ENCODE data around the gene RBM6. TPM values are rescaled to one million over a fixed set of nuclear protein-coding genes. Genes with fewer than 3 reads are reported as not detected.

RBM6 gene
- total and polyA plus RNA-seq, 9 of the 15 experiments (the other 6 are each of a cell fraction or from before 2014, with no cell fraction given), result 19.9 to 82.2 (median 57.8) TPM

DNA sequence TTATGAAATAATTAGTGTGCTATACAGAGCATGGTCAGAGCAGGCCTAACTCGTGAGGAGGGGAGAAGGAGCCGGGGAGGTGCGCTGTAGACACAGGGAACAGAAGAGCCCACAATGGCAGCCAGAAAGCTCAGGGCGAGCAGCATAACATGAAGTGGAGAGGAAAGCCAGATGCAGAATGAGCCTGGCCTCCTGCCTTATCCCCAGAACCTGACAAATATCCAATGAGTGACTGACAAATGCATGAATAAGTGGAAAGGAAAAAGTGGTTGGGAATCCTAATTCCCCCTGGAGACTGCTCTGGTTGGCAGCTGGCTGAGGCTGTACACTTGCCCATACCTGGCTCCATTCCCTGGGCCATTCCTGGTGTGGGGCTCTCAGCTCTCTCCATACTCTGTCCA is 27.1 kb upstream of the RBM6 start (continued):
- TF ChIP-seq, protein P1, sequence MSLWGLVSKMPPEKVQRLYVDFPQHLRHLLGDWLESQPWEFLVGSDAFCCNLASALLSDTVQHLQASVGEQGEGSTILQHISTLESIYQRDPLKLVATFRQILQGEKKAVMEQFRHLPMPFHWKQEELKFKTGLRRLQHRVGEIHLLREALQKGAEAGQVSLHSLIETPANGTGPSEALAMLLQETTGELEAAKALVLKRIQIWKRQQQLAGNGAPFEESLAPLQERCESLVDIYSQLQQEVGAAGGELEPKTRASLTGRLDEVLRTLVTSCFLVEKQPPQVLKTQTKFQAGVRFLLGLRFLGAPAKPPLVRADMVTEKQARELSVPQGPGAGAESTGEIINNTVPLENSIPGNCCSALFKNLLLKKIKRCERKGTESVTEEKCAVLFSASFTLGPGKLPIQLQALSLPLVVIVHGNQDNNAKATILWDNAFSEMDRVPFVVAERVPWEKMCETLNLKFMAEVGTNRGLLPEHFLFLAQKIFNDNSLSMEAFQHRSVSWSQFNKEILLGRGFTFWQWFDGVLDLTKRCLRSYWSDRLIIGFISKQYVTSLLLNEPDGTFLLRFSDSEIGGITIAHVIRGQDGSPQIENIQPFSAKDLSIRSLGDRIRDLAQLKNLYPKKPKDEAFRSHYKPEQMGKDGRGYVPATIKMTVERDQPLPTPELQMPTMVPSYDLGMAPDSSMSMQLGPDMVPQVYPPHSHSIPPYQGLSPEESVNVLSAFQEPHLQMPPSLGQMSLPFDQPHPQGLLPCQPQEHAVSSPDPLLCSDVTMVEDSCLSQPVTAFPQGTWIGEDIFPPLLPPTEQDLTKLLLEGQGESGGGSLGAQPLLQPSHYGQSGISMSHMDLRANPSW (CRISPR knock-in tag; IDR thresholded peaks at IDR 0.05), result no peak
- TF ChIP-seq, protein P2, sequence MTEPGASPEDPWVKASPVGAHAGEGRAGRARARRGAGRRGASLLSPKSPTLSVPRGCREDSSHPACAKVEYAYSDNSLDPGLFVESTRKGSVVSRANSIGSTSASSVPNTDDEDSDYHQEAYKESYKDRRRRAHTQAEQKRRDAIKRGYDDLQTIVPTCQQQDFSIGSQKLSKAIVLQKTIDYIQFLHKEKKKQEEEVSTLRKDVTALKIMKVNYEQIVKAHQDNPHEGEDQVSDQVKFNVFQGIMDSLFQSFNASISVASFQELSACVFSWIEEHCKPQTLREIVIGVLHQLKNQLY (CRISPR knock-in tag; conservative IDR thresholded peaks at IDR 0.05), result no peak

DNA sequence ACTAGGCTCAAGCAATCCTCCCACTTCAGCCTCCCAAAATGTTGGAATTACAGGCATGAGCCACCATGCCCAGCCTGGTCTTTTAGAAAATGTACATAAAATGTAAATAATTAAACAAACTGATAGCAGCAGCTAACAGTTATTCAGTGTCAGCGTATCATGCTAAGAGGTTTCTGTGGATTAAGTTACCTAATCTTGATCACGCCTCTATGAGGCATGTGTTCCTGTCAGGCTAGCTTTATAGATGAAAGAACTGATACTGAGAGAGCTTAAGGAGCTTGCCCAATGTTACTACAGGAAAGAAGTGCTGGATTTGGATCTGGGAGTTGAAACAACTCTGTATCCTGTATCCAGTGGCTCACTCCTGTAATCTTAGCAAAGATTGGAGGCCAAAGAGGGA is 25.0 kb upstream of the RBM6 start:
- ATAC-seq, result no peak
- H3K9ac ChIP-seq (ENCODE audit: insufficient read depth in 1 of 2, low read depth in 2 of 2, low read length in 2 of 2), result peak overlapping the region in 1 of 2 experiments; percentile 52; a peak in 1 of 4 replicates
- H3K9me3 ChIP-seq (replicated peaks; ENCODE audit: control insufficient read depth, insufficient read depth, low read depth, low read length), result no peaks in the 10 kb centered on the region
- no peaks in the 10 kb centered on the region for H3K9me1 ChIP-seq (ENCODE audit: control insufficient read depth, insufficient read depth, low read length)
- TF ChIP-seq, protein P3, sequence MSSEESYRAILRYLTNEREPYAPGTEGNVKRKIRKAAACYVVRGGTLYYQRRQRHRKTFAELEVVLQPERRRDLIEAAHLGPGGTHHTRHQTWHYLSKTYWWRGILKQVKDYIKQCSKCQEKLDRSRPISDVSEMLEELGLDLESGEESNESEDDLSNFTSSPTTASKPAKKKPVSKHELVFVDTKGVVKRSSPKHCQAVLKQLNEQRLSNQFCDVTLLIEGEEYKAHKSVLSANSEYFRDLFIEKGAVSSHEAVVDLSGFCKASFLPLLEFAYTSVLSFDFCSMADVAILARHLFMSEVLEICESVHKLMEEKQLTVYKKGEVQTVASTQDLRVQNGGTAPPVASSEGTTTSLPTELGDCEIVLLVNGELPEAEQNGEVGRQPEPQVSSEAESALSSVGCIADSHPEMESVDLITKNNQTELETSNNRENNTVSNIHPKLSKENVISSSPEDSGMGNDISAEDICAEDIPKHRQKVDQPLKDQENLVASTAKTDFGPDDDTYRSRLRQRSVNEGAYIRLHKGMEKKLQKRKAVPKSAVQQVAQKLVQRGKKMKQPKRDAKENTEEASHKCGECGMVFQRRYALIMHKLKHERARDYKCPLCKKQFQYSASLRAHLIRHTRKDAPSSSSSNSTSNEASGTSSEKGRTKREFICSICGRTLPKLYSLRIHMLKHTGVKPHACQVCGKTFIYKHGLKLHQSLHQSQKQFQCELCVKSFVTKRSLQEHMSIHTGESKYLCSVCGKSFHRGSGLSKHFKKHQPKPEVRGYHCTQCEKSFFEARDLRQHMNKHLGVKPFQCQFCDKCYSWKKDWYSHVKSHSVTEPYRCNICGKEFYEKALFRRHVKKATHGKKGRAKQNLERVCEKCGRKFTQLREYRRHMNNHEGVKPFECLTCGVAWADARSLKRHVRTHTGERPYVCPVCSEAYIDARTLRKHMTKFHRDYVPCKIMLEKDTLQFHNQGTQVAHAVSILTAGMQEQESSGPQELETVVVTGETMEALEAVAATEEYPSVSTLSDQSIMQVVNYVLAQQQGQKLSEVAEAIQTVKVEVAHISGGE (CRISPR knock-in tag; IDR thresholded peaks at IDR 0.05), result no peak
- TF ChIP-seq, protein P4, sequence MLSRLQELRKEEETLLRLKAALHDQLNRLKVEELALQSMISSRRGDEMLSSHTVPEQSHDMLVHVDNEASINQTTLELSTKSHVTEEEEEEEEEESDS (CRISPR knock-in tag; IDR thresholded peaks at IDR 0.05), result no peak
- TF ChIP-seq HDAC2 (IDR thresholded peaks at IDR 0.05) (no peak), ZNF766 (CRISPR knock-in tag; conservative IDR thresholded peaks at IDR 0.05) (peak; percentile 96), ETV1 (tag; conservative IDR thresholded peaks at IDR 0.05; ENCODE audit: low read depth) (no peak), SNRNP70 (optimal IDR thresholded peaks at IDR 0.05; ENCODE audit: low read depth, low read length) (no peak), EWSR1 (IDR thresholded peaks at IDR 0.05; ENCODE audit: borderline replicate concordance, low read depth, partially characterized antibody) (no peak)
- TF ChIP-seq, protein P5, sequence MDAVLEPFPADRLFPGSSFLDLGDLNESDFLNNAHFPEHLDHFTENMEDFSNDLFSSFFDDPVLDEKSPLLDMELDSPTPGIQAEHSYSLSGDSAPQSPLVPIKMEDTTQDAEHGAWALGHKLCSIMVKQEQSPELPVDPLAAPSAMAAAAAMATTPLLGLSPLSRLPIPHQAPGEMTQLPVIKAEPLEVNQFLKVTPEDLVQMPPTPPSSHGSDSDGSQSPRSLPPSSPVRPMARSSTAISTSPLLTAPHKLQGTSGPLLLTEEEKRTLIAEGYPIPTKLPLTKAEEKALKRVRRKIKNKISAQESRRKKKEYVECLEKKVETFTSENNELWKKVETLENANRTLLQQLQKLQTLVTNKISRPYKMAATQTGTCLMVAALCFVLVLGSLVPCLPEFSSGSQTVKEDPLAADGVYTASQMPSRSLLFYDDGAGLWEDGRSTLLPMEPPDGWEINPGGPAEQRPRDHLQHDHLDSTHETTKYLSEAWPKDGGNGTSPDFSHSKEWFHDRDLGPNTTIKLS (IDR thresholded peaks at IDR 0.05; ENCODE audit: borderline replicate concordance, low read depth), result no peak
- H3K79me2 ChIP-seq (ENCODE audit: control insufficient read depth, insufficient read depth, low read length), result no peaks in the 10 kb centered on the region
- POLR2A ChIA-PET, result interaction anchor here (0.6 to 1.5 kb wide), 4 partner anchors 10 to 25 kb away, joined by 3 to 6 read pairs (median 4); no protein-coding TSS in a partner anchor
- H3K4me2 ChIP-seq (ENCODE audit: insufficient read depth, low read length), result no peak overlapping the region
- peaks cover 5 to 9% of the 10 kb centered on the region in 2 experiments; a peak in 4 of 5 replicates for H3K4me1 ChIP-seq (replicated peaks in 1 of 2; ENCODE audit: control insufficient read depth in 2 of 2, insufficient read depth in 2 of 2, low read length in 2 of 2)
- DNase-seq (ENCODE audit: extremely low read depth in 1 of 4, low spot score in 3 of 4), result no peak
- intact Hi-C loops (cut with micrococcal nuclease), result no loop called here
- WGBS (ENCODE audit: insufficient coverage, low coverage, missing lambda C conversion rate), result 9% methylated on average over 2 of the region's 2 CpGs
- H4K20me1 ChIP-seq (replicated peaks; ENCODE audit: control insufficient read depth, insufficient read depth, low read length), result no peaks in the 10 kb centered on the region
- H3K27me3 ChIP-seq (ENCODE audit: control insufficient read depth in 2 of 2, insufficient read depth in 2 of 2, low read length in 2 of 2), result no peaks in the 10 kb centered on the region
- peak; percentile 11 for FAIRE-seq
- no peak overlapping the region; the same call in 2 of the 3 replicates for H3K27ac ChIP-seq (ENCODE audit: extremely low read depth, low read depth, low read length)
- H2AFZ ChIP-seq (ENCODE audit: low read depth, low read length), result no peak overlapping the region
- H3K4me3 ChIP-seq, result no peak overlapping the region
- in situ Hi-C loops (cut with MboI), result no loop called here
- BruUV-seq (replicated peaks), result no TSS peak
- peaks cover 23% of the 10 kb centered on the region; the same call in 2 of the 3 replicates for H3K36me3 ChIP-seq (ENCODE audit: control insufficient read depth, insufficient read depth, low read length)
- CTCF ChIA-PET (ENCODE audit: low intra/inter-chr PET ratio), result no interaction called here
